ENCODE data around the gene SYNE1. TPM values are rescaled to one million over a fixed set of nuclear protein-coding genes. Genes with fewer than 3 reads are reported as not detected.

The SYNE1 gene
- total RNA-seq, 1 donor from 2014 or later = 166 TPM

DNA sequence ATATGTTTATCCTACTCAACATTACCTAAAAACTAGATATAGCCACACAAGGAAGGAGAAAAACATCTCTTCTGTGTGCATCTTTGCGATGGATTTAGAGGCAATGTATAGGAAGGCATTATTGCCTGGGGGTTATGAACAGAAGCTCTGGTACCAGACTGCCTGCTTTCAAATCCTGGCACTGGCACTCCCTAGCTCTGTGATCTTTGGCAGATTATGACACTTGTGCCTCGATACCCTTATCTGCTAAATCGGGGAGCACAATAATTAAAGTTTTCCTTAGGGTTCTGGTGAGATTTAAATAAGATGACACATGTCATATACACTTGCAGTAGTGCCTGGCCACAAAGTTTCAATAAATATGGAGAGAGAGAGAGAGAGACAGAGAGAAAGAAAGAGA lies 53.3 kb downstream of the SYNE1 start:
- TF ChIP-seq, protein P1, sequence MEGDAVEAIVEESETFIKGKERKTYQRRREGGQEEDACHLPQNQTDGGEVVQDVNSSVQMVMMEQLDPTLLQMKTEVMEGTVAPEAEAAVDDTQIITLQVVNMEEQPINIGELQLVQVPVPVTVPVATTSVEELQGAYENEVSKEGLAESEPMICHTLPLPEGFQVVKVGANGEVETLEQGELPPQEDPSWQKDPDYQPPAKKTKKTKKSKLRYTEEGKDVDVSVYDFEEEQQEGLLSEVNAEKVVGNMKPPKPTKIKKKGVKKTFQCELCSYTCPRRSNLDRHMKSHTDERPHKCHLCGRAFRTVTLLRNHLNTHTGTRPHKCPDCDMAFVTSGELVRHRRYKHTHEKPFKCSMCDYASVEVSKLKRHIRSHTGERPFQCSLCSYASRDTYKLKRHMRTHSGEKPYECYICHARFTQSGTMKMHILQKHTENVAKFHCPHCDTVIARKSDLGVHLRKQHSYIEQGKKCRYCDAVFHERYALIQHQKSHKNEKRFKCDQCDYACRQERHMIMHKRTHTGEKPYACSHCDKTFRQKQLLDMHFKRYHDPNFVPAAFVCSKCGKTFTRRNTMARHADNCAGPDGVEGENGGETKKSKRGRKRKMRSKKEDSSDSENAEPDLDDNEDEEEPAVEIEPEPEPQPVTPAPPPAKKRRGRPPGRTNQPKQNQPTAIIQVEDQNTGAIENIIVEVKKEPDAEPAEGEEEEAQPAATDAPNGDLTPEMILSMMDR (IDR thresholded peaks at IDR 0.05) = no peak
- Histone ChIP-seq H3K4me3 (no peak overlapping the region), H3K27ac (no peak overlapping the region), H3K36me3 (no peaks in the 10 kb centered on the region), H3K9me3 (no peaks in the 10 kb centered on the region), H3K27me3 (ENCODE audit: low read depth) (no peaks in the 10 kb centered on the region), H3K4me1 (no peaks in the 10 kb centered on the region)
- intact Hi-C loops (cut with DNase I) = no loop called here
- ATAC-seq (no peak), DNase-seq (no peak)

DNA sequence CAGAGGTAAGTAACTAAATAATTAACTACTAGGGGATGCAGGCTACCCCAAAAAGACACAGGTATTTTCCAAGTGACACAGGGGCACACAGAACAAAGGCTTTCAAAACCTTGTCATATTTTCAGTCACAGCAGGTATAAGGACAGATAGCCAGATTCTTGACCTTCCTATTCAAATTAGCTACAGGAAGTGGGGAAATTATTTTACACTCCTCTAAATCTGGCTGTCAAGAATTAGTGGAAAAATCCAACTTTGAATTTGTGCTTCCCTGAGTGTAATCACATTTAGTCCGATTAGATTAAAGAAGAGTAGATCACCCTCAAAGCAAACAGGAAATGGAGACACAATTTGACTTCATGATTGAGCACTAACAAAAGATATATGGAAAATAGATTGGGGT lies 60.6 kb downstream of the SYNE1 start:
- H3K27me3 ChIP-seq (ENCODE audit: low read depth) = no peaks in the 10 kb centered on the region
- no peak for ATAC-seq

DNA sequence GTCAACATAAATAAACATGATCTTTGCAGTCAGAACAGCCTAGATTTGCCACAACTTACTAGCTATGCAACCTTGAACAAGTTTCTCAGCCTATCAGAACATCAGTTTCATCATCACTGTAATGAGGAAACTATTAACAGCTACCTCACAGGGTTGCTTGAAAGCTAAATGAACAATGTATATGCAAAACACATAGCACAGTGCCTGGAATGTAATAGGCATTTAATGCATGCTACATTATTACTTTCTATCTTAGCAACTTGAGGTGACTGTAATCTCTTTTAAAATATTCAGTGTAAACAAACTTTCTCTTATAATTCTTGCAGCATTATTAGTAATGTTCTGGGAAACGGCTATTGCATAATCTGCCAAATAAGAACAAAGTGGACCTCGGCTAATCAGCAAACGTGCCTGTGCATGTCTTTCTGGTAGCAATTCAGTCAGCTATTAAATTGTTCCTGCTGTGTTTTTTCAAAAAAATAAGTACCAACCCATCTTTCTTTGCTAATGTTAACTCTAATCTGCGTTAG lies 61.5 kb downstream of the SYNE1 start:
- H3K27me3 ChIP-seq (ENCODE audit: low read depth) = no peaks in the 10 kb centered on the region
- H3K4me3 ChIP-seq = no peak overlapping the region
- TF ChIP-seq, protein P1 (IDR thresholded peaks at IDR 0.05) = no peak
- H3K9me3 ChIP-seq = no peaks in the 10 kb centered on the region
- H3K36me3 ChIP-seq = no peaks in the 10 kb centered on the region
- intact Hi-C loops (cut with DNase I) = no loop called here
- H3K27ac ChIP-seq = peak overlapping the region; percentile 37
- DNase-seq (no peak), ATAC-seq (peak; percentile 77 to 80)
- H3K4me1 ChIP-seq = peaks cover 40% of the 10 kb centered on the region

More for the DNA sequence above, 60.6 kb downstream of the SYNE1 start:
- Histone ChIP-seq H3K36me3 (no peaks in the 10 kb centered on the region), H3K4me1 (peaks cover 35% of the 10 kb centered on the region), H3K9me3 (no peaks in the 10 kb centered on the region), H3K27ac (peak overlapping the region; percentile 37), H3K4me3 (no peak overlapping the region)
- intact Hi-C loops (cut with DNase I) = no loop called here
- TF ChIP-seq, protein P1 (IDR thresholded peaks at IDR 0.05) = no peak
- DNase-seq = no peak

DNA sequence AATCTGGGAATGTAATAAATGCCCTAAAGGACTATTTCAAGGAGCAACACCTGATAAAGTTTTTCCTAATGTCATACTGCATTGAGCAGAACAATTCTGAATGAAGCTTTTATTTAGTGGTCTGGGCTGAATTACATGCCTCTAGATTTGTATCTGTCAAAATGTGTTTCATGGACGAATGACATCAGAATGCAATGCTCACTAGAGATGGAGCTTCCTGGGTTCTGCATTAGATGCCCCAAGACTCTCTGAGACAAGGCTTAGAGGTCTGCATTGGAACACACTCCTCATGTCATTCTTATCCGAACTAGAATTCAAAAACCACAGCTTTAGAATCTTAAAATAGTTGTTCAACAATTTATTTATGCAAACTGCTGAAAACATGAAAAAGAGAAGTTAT lies 62.0 kb downstream of the SYNE1 start:
- ATAC-seq = no peak
- Histone ChIP-seq H3K27me3 (ENCODE audit: low read depth) (no peaks in the 10 kb centered on the region), H3K9me3 (no peaks in the 10 kb centered on the region), H3K27ac (peak overlapping the region; percentile 37), H3K36me3 (no peaks in the 10 kb centered on the region), H3K4me3 (no peak overlapping the region), H3K4me1 (peaks cover 40% of the 10 kb centered on the region)
- intact Hi-C loops (cut with DNase I) = no loop called here
- no peak for DNase-seq
- TF ChIP-seq, protein P1 (IDR thresholded peaks at IDR 0.05) = no peak

DNA sequence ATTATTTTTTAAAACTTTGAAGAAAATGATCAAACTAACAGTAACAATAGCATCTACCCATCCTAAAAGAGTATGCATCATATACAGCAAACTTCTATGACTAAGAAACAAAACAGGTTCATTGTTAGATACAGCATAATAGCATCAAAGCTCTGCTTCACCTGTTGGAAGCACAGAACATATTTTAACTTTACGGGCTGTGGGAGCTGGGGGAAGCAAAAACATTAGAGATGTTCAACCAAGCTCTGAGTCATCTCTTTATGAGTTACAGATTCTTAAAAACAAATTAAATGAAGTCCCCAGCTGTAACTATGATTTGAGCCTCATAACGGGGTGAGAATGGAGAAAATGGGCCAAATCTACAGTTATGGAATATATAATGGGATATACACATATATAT lies 63.4 kb downstream of the SYNE1 start:
- Histone ChIP-seq H3K36me3 (no peaks in the 10 kb centered on the region), H3K4me3 (no peak overlapping the region), H3K27me3 (ENCODE audit: low read depth) (no peaks in the 10 kb centered on the region), H3K4me1 (peaks cover 40% of the 10 kb centered on the region), H3K9me3 (no peaks in the 10 kb centered on the region), H3K27ac (no peak overlapping the region)
- intact Hi-C loops (cut with DNase I) = no loop called here
- TF ChIP-seq, protein P1 (IDR thresholded peaks at IDR 0.05) = no peak
- ATAC-seq (no peak), DNase-seq (no peak)

Data from lower lobe of right lung (tissue), 2 donors.